T-helper 1 cell (primary cell): ENCODE measurements around the gene ASB5.
"Not testable (repeated sequence)": the region's sequence is repeated elsewhere in the genome, so short reads cannot be mapped to it uniquely, and the experiment has no call there.

Experiments used
- DNase-seq, 5 donors: peaks; one replicate each; pipeline ENCODE4 v3.0.0-alpha.2; 2012 to 2020

ASB5 gene

DNA sequence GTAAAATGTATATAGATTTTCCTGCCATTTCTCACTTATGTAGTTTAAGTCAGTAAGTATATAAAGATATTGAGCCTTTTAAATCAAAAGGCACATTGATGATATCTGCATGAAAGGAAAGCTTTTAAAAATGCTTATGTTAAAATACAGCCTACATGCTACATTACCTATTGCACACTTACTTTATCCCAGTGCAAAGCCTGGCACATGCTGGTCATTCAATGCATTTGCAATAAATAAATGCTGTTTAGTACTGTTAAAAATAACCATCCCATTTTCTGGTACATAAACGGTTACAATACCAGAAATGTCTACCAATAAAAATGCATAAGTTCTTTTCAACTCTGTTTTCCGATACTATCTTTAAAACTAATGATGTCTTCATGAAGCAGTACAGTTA lies 51.5 kb downstream of the ASB5 start:
- no peak for DNase-seq

DNA sequence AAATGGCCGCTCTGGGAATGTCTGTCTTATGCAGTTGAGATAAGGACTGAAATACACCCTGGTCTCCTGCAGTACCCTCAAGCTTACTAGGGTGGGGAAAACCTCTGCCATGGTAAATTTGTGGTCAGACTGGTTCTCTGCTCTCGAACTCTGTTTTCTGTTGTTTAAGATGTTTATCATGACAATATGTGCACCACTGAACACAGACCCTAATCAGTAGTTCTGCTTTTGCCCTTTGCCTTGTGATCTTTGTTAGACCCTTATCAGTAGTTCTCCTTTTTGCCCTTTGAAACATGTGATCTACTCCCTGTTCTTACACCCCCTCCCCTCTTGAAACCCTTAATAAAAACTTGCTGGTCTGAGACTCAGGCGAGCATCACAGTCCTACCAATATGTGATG lies 56.7 kb downstream of the ASB5 start:
- not testable (repeated sequence) for DNase-seq

DNA sequence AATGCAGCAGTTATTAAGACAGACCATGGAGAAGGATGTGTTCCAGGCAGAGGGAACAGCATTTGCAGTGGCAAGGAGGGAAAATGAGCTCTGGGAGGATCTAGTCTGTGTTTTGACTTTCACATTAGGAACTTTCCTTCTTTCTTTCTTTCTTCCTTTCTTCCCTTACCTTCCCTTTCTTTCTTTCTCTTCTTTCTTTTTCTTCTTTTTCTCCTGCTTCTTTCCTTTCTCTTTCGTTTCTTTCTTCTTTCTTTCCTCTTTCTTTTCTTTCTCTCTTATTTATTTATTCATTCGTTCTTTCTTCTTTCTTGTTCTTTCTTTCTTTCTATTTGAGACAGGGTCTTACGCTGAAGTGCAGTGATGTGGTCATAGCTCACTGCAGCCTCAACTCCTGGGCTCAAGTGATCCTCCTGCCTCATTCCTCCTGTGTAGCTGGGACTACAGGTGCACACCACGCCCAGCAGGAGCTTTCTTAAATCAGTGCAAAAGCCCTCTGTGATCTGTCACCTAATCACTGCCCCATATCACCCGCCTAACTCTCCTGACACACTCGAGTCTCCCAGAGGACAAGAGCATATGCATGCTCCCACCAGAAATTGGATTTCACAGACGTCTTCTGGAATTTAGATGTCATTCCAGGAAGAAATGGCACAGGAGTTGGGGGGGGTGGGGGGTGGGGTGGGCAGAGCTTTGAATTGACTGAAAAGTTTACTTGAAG lies 58.3 kb downstream of the ASB5 start:
- no peak for DNase-seq

DNA sequence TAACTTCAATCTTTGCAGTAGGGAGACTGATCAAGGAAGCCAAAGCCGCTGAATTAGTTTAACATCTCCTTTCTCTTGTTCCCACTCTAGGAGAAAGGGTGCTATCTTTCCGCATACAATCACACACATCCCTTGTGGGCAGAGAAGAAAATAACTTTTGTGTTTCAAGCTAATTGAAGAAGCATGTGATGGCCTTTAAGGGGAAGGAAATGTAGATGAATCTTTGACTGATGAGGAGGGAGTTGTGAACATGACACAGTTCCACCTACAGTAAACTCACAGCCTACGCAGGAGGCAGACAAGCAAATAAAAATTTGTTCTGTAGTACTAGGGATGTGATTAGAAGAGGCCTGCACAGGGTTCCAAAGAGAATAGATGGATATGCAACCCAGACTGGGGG lies 58.9 kb downstream of the ASB5 start:
- no peak for DNase-seq

DNA sequence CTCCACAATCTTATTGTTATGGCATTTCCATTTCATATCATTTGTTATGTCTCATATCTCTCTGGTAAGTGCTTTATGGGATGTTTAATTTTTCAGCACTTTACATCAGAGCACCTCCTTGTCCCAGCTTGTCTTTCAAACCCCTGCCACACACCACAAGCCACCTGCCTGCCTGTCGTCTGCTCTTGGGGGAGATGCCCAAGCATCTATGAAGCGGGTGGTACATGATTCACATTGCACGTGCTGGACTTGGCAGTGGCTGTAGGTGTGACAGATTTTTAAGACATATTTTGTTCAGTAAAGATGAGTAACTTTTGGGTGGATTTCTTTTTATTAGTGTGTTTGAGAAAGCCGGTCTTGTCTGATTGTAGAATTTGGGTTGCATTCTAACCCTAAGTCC lies 59.5 kb downstream of the ASB5 start:
- no peak for DNase-seq

DNA sequence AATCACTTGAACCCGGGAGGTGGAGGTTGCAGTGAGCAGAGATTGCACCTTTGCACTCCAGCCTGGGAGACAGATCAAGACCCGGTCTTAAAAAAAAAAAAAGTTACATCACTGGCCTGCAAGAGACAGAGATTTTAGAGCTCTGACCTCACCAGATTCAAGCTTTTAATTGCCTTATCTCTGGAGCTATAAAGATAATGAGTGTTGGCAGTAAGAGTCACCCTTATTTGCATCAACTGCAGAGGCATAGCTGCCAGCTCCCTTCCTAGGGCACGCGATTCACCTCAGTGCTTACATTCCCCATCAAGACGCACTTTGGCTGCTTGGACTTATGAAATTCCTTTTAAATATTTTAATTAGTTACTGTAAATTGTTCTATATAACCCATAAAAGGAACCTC lies 61.2 kb downstream of the ASB5 start:
- no peak for DNase-seq

DNA sequence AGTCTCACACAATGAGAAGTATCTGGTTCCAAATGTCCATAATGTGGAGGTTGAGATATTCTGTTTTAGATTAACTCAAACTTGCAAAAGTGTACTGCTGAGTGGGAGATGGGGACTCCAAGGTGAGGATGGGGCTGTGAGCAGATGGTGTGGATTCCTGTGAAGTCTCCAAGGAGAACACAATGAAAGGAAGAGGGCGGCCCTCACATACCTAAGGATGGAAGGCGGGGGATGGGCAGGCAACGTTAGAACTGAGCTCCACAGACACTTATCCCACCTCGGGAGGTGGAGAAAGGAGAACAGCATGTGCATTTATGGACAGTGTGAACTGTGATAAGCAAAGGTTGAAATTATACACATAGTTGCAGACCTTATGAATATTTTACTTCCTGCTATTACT lies 63.7 kb downstream of the ASB5 start:
- DNase-seq: no peak

DNA sequence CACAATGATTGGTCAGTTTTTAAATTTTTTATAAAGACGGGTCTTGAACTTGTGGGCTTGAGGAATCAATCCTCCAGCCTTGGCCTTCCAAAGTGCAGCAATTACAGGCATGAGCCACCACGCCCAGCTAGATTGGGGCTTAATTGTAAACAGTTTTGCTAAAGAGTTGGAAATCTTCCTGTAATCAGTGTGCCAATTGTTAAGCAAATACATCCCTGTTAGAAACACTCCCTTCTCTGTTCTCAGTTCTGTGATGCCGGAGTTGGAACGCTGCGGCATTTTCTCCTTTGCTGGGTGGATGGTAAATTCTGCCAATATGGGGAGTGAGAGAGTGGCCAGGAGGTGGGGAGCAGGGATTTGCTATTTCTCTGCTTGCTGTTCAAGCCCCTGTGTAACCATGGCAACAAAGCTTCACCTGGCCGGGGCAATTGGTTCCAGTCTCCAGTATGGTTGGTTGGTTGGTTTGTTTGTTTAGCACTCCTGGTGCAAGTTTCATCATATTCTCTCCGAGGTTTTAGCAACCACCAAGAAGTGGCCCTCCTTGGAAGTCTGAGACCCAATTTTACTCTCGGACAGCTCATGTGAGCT lies 70.6 kb downstream of the ASB5 start:
- DNase-seq: no peak

DNA sequence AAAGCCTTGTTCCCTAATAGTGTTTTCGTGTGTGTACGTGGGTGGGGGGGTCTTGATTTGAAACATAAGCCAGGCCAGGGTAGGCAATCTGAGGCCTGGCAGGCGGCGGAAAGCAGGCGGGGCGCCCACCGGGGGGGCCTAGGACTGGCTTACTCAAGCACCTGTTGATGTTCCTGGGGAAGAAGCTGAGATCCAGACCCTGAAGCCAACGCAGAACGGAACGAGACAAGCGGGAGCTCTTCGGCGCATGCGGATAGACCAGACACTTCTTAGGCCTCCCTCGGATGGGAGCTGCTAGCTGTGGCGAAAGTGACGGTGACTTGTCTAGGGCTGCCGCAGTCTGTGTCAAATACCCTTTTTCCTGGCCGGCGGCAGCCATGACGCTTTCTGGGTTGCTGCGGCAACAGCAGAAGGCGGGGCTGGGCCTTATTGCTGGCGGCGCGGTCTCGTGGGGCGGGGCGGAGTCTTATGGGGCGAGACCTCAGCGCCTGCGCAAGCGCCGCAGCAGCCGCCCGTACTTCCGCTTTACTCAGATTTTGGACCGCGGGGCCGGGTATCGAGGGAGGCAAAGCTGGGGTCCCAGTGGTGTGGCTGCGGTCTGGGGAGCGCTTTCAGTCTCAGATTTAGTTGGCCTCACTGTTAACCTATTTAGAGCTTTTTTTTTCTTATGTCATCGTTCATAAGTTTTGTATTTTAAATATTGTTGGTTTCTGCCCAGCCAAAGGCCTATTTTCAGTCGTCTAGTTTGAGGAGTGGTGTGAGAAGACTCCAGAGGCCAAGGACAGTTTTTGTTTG lies 73.6 kb downstream of the ASB5 start, which contains the start of gene SPATA4:
Gene SPATA4 (minus strand): TSS at position 402 of the 795 bp plus-strand sequence. CDS start 23 bp downstream, at position 379.
- peak; percentile 83 to 94 (median 90) for DNase-seq

DNA sequence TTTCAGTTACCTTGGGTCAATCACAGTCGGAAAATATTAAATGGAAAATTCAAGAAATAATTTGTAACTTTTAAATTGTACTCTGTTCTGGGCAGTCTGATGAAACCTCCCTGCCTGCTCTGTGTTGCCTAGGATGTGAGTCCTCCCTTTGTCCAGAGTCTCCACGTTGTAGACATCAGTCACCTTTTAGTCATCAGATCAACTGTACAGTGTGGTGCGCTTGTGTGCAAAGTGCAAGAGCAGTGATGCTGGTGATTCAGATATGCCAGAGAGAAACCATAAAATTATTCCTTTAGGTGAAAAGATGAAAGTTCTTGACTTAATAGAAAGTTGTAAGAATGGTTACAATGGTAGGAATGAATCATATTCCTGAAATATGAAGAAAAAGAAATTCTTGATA lies 75.1 kb downstream of the ASB5 start:
- DNase-seq: peak in 1 of 5 donors; percentile 2

DNA sequence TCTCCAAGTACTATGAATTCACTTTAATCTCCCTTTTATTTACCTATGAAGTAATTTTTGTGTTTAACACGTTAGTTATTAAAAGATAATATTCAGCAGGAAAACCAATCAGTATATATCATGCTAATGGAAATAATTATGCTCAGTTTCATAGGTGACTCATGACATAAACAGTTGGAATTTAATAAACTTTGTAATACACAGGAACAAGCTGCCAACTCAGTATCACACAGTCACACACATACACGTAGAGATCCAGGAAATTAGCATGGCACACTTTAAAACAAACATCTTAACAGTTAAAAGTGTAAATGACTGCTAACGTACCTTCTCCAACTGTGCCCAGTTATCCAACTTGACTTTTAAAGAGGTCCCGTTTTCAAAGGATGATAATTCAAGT lies 75.9 kb downstream of the ASB5 start:
- no peak for DNase-seq

DNA sequence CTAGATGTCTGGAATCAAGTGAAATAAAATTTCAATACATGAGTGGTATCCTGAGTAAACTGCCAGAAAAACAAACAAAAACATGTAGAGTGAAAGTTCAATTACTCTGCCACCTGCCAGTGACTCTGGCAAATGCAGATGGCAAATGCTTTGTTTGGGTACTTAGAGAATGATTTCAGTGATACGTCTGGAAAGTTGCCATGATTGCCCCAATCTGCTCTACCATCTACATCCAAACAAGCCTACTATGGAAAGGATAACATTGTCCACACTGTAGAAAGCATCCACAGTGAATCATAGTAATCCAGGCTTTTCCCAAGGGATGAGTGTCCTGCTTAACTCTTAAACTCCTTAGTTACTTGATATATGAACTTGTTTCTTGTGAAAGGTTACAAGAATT lies 77.0 kb downstream of the ASB5 start:
- no peak for DNase-seq

DNA sequence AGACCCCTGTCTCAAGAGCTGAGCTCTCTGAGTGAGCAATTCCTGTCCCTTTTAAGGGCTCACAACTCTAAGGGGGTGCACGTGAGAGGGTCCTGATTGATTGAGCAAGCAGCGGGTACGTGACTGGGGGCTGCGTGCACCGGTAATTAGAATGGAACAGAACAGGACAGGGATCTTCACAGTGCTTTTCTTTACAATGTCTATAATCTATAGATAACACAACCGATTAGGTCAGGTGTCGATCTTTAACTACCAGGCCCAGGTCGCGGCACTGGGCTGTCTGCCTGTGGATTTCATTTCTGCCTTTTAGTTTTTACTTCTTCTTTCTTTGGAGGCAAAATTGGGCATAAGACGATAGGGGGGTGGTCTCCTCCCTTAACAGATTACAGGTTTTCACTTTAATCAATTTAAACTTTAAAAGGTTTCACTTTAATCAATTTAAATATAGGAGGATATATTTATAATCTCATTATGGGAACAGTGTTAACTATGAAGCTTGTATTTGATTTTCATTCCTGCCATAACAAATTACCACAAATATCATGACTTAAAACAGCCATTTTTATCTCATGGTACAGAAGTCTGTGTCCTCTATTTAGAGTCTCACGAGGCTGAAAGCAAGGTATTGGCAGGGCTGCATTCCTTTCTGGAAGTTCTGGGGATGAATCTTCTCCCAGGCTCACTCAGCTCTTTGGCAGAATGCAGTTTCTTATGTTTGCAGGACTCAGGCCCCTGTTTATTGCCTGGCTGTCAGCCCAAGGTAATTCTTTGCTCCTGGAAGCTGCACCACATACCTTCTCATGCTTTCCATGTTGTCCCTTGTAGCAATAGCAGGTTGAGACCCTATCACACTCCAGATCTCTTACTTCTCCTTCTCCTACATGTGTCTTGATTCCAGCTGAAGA lies 78.9 kb downstream of the ASB5 start:
- no peak for DNase-seq

DNA sequence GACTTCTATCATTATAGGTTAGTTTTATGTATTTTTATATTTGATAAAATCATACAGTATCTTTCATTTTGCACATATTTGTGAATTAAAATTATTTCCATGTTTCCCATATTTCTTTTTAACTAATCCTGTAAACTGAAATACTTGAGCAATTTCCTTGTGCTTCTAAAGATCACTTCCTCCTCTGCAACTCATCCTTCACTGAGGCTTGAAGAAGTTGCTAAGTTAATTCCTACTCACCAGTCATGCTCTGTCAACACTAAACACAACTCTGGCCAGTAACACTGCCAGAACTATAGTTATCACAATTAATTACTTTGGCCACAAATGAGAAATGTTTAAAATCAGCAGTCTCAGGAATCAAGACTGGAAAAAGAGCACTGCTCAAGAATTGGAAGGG lies 80.4 kb downstream of the ASB5 start:
- DNase-seq: no peak

DNA sequence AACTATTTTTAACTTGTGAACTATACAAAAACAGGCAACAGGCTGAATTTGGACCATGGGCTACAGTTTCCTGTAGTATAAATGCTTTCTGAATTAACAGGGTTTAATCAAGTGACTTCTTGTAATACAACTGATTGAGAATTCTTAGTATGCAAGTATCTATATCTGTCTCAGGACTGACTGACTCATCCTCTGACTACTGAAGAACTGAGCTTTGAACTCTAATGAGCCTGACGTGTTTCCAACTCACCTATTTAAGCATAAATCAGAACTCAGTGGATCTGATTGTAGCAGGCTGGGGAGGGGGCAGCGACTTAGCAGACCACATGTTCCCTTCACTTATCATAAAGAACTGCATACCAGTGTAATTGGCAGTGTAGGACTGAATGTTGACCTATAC lies 81.4 kb downstream of the ASB5 start:
- DNase-seq: no peak

DNA sequence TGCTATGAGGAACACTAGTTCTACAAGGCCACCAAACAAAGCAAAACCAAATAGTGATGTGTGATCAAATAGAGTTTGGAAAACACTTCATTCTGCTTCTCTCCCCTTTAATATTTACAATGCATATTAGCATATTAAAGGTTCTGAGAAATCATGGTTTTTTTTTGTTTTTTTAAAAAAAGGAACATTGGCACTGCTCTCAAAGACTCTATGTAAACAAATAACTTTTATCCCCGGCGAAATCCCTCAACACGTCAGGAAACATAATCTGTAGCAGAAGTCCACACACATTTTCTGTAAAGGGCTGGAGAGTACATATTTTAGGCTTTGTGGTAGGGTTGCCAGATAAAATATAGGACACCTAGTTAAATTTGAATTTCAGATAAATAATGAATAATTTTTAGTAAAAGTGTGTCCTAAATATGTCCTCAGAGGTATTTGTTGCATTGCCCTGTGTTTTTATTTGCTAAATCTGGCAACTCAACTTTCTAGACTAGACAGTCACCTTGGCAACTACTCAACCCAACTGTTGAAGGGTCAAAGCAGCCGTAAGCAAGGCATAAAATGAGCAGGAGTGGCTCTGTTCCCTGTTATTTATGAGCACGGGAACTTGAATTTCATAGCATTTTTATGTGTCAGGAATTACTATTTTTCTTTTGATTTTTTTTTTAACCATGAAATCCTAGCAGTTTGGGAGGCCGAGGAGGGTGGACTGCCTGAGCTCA lies 82.2 kb downstream of the ASB5 start:
- DNase-seq: no peak

DNA sequence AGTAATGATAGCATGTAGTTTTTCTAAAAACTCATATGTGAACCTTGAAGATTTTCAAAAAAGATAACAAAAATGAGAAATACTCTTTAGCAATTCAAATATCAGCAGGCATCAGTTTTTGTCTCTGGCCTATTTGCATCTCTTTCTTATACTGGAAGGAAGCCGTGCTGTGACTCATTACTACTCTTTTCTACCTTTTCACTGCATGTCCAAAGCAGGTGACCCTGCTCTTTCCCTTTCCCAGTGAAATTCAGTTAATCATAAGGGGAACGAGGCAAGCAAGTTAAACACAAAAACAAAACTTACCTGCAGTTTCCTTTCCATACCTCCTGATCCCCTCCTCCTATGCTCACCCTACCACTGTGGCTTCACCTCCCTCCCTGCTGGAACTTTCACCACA lies 83.0 kb downstream of the ASB5 start:
- no peak for DNase-seq

DNA sequence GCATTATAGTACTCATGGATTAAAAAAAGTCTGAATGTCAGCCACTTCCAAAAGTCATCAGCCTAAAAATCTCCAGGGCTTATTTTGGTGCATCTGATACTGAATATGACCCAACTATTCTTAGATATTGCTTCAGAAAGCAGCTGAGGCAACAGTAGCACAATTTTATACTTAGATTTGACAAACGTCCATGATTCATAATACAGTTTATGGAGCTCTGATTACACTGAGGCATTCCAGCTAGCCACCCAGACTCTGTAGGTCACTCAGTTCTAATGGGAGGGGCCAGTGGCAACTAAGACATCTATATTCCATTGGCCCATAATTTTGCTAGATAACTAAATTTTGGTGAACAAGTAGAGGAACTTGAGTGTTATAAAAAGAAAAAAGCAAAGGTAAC lies 84.0 kb downstream of the ASB5 start:
- no peak for DNase-seq
